WTC11 (cell line): Measurements from ENCODE around the gene DGKZ. TPM values are rescaled to one million over a fixed set of nuclear protein-coding genes. Genes with fewer than 3 reads are reported as not detected.
"Not testable (repeated sequence)": the region's sequence is repeated elsewhere in the genome, so short reads cannot be mapped to it uniquely, and the experiment has no call there.

ENCODE experiments used
- ATAC-seq: fragments of 200-7000 bp; cut with Tn5 transposase; 2 replicates; pipeline ENCODE4 v1.10.0; 2021; ENCODE audit warnings: mild to moderate bottlenecking, moderate library complexity
- CTCF ChIA-PET: fragments of 300-600 bp; sonication (Branson Sonifier 250); formaldehyde crosslinking; loops from one replicate; lab custom pipeline; 2021; ENCODE audit warnings: antibody characterized with exemption; lab: Charles Lee
- POLR2A ChIA-PET: fragments of 350-600 bp; sonication (Branson Sonifier 250); formaldehyde crosslinking; loops from one replicate; lab custom pipeline; 2021; ENCODE audit warnings: antibody characterized with exemption; lab: Charles Lee
- DNase-seq: peaks from one replicate; pipeline ENCODE4 v3.0.0; 2021; ENCODE audit warnings: low spot score
- H3K27ac Mint-ChIP-seq: 2 replicates; pipeline ENCODE4 v1.8.0; 2021; ENCODE audit warnings: mixed read lengths
- H3K27me3 Mint-ChIP-seq: 2 replicates; pipeline ENCODE4 v1.8.0; 2021; ENCODE audit warnings: low read depth, mild to moderate bottlenecking, moderate library complexity, mixed read lengths
- H3K36me3 Mint-ChIP-seq: 2 replicates; pipeline ENCODE4 v1.8.0; 2021; ENCODE audit warnings: mixed read lengths
- H3K4me1 Mint-ChIP-seq: 2 replicates; pipeline ENCODE4 v1.8.0; 2022; ENCODE audit warnings: mixed read lengths
- H3K4me3 Mint-ChIP-seq: 2 replicates; pipeline ENCODE4 v1.8.0; 2021; ENCODE audit warnings: mild to moderate bottlenecking, moderate library complexity, mixed read lengths
- H3K9me3 Mint-ChIP-seq: 2 replicates; pipeline ENCODE4 v1.8.0; 2021; ENCODE audit warnings: mixed read lengths
- CREM ChIP-seq: sonication (generic); formaldehyde crosslinking; IDR thresholded peaks from 2 replicates; pipeline ENCODE4 v1.8.1; 2022; ENCODE audit warnings: mild to moderate bottlenecking, missing genetic modification reagents, moderate library complexity
- E2F5 ChIP-seq: sonication (generic); formaldehyde crosslinking; IDR thresholded peaks from 2 replicates; pipeline ENCODE4 v1.8.1; 2022; ENCODE audit warnings: mild to moderate bottlenecking, moderate library complexity, missing genetic modification reagents
- EMX1 ChIP-seq: fragments of 250-450 bp; sonication (Bioruptor Pico); IDR thresholded peaks from 2 replicates; pipeline ENCODE4 v1.8.0; 2021; ENCODE audit warnings: mild to moderate bottlenecking
- ESRRA ChIP-seq: sonication (generic); formaldehyde crosslinking; IDR thresholded peaks from 2 replicates; pipeline ENCODE4 v1.8.1; 2022; ENCODE audit warnings: mild to moderate bottlenecking, missing genetic modification reagents, borderline replicate concordance
- ETV6 ChIP-seq: sonication (generic); formaldehyde crosslinking; IDR thresholded peaks from 2 replicates; pipeline ENCODE4 v1.8.1; 2022; ENCODE audit warnings: mild to moderate bottlenecking, missing genetic modification reagents
- FOXK1 ChIP-seq: sonication (generic); formaldehyde crosslinking; IDR thresholded peaks from 2 replicates; pipeline ENCODE4 v1.8.0; 2022; ENCODE audit warnings: mild to moderate bottlenecking, moderate library complexity, missing genetic modification reagents
- FOXP1 ChIP-seq: sonication (generic); formaldehyde crosslinking; IDR thresholded peaks from 2 replicates; pipeline ENCODE4 v1.8.0; 2022; ENCODE audit warnings: missing genetic modification reagents, mild to moderate bottlenecking, moderate library complexity, borderline replicate concordance
- GTF2I ChIP-seq: fragments of 250-450 bp; sonication (Bioruptor Pico); conservative IDR thresholded peaks from 2 replicates; pipeline ENCODE4 v1.4.0; 2021; ENCODE audit warnings: mild to moderate bottlenecking
- HMGXB4 ChIP-seq: sonication (generic); formaldehyde crosslinking; IDR thresholded peaks from 2 replicates; pipeline ENCODE4 v1.8.1; 2023; ENCODE audit warnings: mild to moderate bottlenecking, moderate library complexity, missing genetic modification reagents
- MAX ChIP-seq: sonication (generic); formaldehyde crosslinking; IDR thresholded peaks from 2 replicates; pipeline ENCODE4 v1.8.0; 2022; ENCODE audit warnings: mild to moderate bottlenecking, missing genetic modification reagents
- MYBL2 ChIP-seq: sonication (generic); formaldehyde crosslinking; IDR thresholded peaks from 2 replicates; pipeline ENCODE4 v1.8.1; 2023; ENCODE audit warnings: mild to moderate bottlenecking, moderate library complexity, missing genetic modification reagents
- RELA ChIP-seq: sonication (generic); formaldehyde crosslinking; IDR thresholded peaks from 2 replicates; pipeline ENCODE4 v1.8.1; 2022; ENCODE audit warnings: missing genetic modification reagents, mild to moderate bottlenecking, borderline replicate concordance
- SP1 ChIP-seq: sonication (generic); formaldehyde crosslinking; conservative IDR thresholded peaks from 2 replicates; pipeline ENCODE4 v1.8.1; 2022; ENCODE audit warnings: missing genetic modification reagents
- USF2 ChIP-seq: sonication (generic); formaldehyde crosslinking; IDR thresholded peaks from 2 replicates; pipeline ENCODE4 v1.8.1; 2023; ENCODE audit warnings: mild to moderate bottlenecking, missing genetic modification reagents, moderate library complexity
- ZBTB21 ChIP-seq: sonication (generic); formaldehyde crosslinking; IDR thresholded peaks from 2 replicates; pipeline ENCODE4 v1.8.1; 2023; ENCODE audit warnings: mild to moderate bottlenecking, missing genetic modification reagents, borderline replicate concordance
- ZNF423 ChIP-seq: fragments of 250-450 bp; sonication (Bioruptor Pico); IDR thresholded peaks from 2 replicates; pipeline ENCODE4 v2.1.2; 2022; ENCODE audit warnings: mild to moderate bottlenecking, moderate library complexity
- ZNF425 ChIP-seq: fragments of 250-450 bp; sonication (Bioruptor Pico); conservative IDR thresholded peaks from 2 replicates; pipeline ENCODE4 v1.9.0; 2021; ENCODE audit warnings: mild to moderate bottlenecking
- total RNA-seq: library from RNA; stranded (reverse); gene quantifications from 3 replicates; pipeline ENCODE4 v1.2.3, GENCODE V29; 2021

The DGKZ gene
- total RNA-seq, 1 experiment from 2014 or later: 139 TPM

- no peak for DNase-seq
- TF ChIP-seq ESRRA (no peak), ZNF425 (CRISPR knock-in tag) (no peak), USF2 (CRISPR knock-in tag) (no peak)
- Mint-ChIP-seq H3K4me3 (no peak overlapping the region), H3K27ac (no peak overlapping the region), H3K9me3 (no peaks in the 10 kb centered on the region), H3K27me3 (no peaks in the 10 kb centered on the region), H3K36me3 (peaks cover 29% of the 10 kb centered on the region), H3K4me1 (peaks cover 14% of the 10 kb centered on the region)
- no peak for ATAC-seq
- POLR2A ChIA-PET: interaction anchor here (0.7 kb wide), 1 partner anchor 22 kb away, joined by 3 read pairs; no protein-coding TSS in a partner anchor
- CTCF ChIA-PET: interaction anchor here (0.9 to 5.2 kb wide), 10 partner anchors 10 to 151 kb away, joined by 3 to 51 read pairs (median 4); no protein-coding TSS in a partner anchor
Observed at GRCh38 chr11:46378296-46378695, 31.0 kb downstream of the DGKZ start.

- H3K9me3 Mint-ChIP-seq: no peaks in the 10 kb centered on the region
- no peak for DNase-seq
- H3K36me3 Mint-ChIP-seq: peaks cover 26% of the 10 kb centered on the region
- peak overlapping the region; percentile 64 for H3K4me3 Mint-ChIP-seq
- CTCF ChIA-PET: interaction anchor here (0.8 to 5.2 kb wide), 10 partner anchors 10 to 151 kb away, joined by 3 to 51 read pairs (median 4); no protein-coding TSS in a partner anchor
- no peak for ATAC-seq
- POLR2A ChIA-PET: interaction anchor here (1.3 to 1.5 kb wide), 4 partner anchors 11 to 135 kb away, joined by 5 to 7 read pairs (median 6); no protein-coding TSS in a partner anchor
- H3K27me3 Mint-ChIP-seq: no peaks in the 10 kb centered on the region
- peak overlapping the region; percentile 57; the same call in 1 of the 2 replicates for H3K27ac Mint-ChIP-seq
- TF ChIP-seq MYBL2 (CRISPR knock-in tag) (no peak), SP1 (CRISPR knock-in tag) (0 out of 2 replicates have a peak, but pooled peaks have one; percentile 0), FOXP1 (0 out of 2 replicates have a peak, but pooled peaks have one; percentile 16)
- H3K4me1 Mint-ChIP-seq: peaks cover 20% of the 10 kb centered on the region
Observed at GRCh38 chr11:46378811-46379481, 31.7 kb downstream of the DGKZ start.

- peak; percentile 44 for ATAC-seq
- H3K36me3 Mint-ChIP-seq: peaks cover 23% of the 10 kb centered on the region
- H3K27me3 Mint-ChIP-seq: not testable (repeated sequence)
- TF ChIP-seq ZNF423 (CRISPR knock-in tag) (peak; percentile 92), ETV6 (CRISPR knock-in tag) (0 out of 2 replicates have a peak, but pooled peaks have one; percentile 20), RELA (CRISPR knock-in tag) (0 out of 2 replicates have a peak, but pooled peaks have one; percentile 77), MAX (CRISPR knock-in tag) (peak; percentile 54)
- TF ChIP-seq, all 79 proteins: peak for 4; not testable (repeated sequence) for 75
- CTCF ChIA-PET: interaction anchor here (0.8 to 5.2 kb wide), 7 partner anchors 9 to 140 kb away, joined by 3 to 51 read pairs (median 4); no protein-coding TSS in a partner anchor
- peak overlapping the region; percentile 57; the same call in 1 of the 2 replicates for H3K27ac Mint-ChIP-seq
- H3K4me1 Mint-ChIP-seq: peaks cover 21% of the 10 kb centered on the region
- not testable (repeated sequence) for H3K9me3 Mint-ChIP-seq
- POLR2A ChIA-PET: interaction anchor here (1.3 to 1.5 kb wide), 4 partner anchors 10 to 136 kb away, joined by 5 to 7 read pairs (median 6); no protein-coding TSS in a partner anchor
- H3K4me3 Mint-ChIP-seq: peak overlapping the region; percentile 64
- DNase-seq: peak; percentile 75
Observed at GRCh38 chr11:46379482-46380293, 32.4 kb downstream of the DGKZ start.

- Mint-ChIP-seq H3K9me3 (no peaks in the 10 kb centered on the region), H3K4me3 (peak overlapping the region; percentile 69), H3K27ac (peak overlapping the region; percentile 76), H3K27me3 (no peaks in the 10 kb centered on the region), H3K36me3 (peaks cover 17% of the 10 kb centered on the region), H3K4me1 (peaks cover 21% of the 10 kb centered on the region)
- POLR2A ChIA-PET: interaction anchor here (1.0 to 1.5 kb wide), 3 partner anchors 12 to 137 kb away, joined by 3 to 5 read pairs (median 5); no protein-coding TSS in a partner anchor
- ATAC-seq (peak; percentile 38), DNase-seq (peak; percentile 91)
- CTCF ChIA-PET: interaction anchor here (1.9 to 5.2 kb wide), 3 partner anchors 8 to 29 kb away, joined by 12 to 51 read pairs (median 29); partner anchors contain the start of gene CHRM4
- TF ChIP-seq GTF2I (CRISPR knock-in tag) (no peak), EMX1 (CRISPR knock-in tag) (0 out of 2 replicates have a peak, but pooled peaks have one; percentile 30), FOXK1 (CRISPR knock-in tag) (peak; percentile 38), CREM (CRISPR knock-in tag) (no peak), E2F5 (CRISPR knock-in tag) (0 out of 2 replicates have a peak, but pooled peaks have one; percentile 31), MYBL2 (CRISPR knock-in tag) (0 out of 2 replicates have a peak, but pooled peaks have one; percentile 26), HMGXB4 (0 out of 2 replicates have a peak, but pooled peaks have one; percentile 41), FOXP1 (no peak), SP1 (CRISPR knock-in tag) (peak; percentile 66), ZBTB21 (CRISPR knock-in tag) (0 out of 2 replicates have a peak, but pooled peaks have one; percentile 47)
Observed at GRCh38 chr11:46380340-46381047, 33.2 kb downstream of the DGKZ start.
